NCI-H2029 treated with DMSO at 0.1 percent for 48 hours (cell line): ENCODE results near the gene TXNL1.
A peak's percentile ranks its signal among the peaks of the same experiment; 100 is the strongest.
"Not testable (repeated sequence)": the region's sequence is repeated elsewhere in the genome, so short reads cannot be mapped to it uniquely, and the experiment has no call there.

Source experiments
- DNase-seq: peaks from one replicate; lab custom pipeline; 2025; lab: John Stamatoyannopoulos, UW

Gene TXNL1

DNA sequence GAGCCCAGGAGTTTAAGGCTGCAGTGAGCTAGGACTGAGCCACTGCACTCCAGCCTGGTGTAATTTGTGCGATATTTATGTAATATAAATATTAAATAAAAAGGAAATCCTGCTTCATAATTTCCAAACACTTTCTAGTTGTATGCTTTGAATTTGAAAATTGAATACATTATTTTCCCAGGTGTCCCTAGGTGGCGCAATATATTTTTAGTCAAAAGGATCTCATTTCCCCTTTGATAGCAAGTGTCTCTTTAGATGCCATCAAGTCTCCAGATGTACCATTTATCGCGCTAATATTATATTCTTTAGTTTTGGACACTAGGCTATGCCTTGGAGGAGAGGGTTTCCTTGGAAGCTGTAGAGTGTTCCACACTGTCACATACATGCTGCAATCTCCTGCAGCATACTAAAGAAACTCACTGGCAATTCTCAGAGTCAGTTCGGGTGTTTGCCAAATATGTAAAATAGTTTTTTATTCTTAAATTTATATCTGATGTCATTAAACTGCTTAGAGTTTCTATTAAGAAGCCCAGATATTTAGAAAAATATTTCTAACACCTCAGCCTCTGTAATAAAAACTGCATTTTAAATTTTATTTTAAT lies 7.1 kb upstream of the TXNL1 start:
- DNase-seq = no peak

DNA sequence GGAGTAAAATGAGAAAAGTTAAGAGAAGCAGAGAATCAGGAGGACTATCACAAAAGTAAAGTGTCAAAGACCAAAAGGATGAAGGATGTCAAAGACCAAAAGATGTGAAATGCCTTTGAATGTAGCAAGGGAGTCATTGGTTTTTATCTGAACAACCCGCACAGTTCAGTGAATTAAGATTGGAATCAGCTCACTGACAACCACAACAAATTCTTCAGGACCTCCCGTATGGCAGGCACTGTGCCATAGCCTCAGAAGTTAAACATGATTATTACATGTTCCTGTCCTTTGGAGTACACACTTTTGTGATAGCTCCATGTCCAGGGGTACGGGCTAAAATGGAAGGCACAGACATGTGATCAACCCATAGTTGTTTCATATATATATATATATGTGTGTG lies 5.0 kb upstream of the TXNL1 start:
- no peak for DNase-seq

DNA sequence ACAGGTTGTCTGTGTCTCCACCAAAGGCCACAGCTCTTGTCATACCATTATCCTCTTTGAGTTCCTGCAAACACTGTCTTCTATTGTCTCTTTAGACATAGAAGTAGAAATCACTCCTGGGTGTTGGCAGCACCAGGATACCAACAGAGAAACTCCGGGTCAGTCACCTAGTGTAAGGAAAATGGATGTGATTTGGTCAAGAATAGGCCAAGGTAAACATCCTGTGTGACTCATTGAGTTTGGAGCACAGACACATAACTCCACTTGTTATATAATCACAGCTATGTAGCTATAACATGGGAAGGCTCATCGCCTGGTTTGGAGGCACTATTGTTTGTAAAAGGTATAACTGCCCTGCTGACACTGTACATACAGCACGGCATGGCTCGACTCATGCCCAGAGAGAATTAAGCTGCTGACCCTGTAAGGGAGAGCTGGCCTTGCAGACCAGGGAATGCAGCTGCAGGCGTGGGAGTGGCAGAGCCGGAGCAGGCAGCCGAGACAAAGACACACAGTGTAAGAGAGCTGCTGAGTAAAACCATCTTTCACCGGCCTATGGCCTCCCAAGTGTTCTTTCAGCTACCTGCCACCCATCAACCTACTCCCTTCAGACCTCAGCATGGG lies 3.4 kb upstream of the TXNL1 start:
- no peak for DNase-seq

DNA sequence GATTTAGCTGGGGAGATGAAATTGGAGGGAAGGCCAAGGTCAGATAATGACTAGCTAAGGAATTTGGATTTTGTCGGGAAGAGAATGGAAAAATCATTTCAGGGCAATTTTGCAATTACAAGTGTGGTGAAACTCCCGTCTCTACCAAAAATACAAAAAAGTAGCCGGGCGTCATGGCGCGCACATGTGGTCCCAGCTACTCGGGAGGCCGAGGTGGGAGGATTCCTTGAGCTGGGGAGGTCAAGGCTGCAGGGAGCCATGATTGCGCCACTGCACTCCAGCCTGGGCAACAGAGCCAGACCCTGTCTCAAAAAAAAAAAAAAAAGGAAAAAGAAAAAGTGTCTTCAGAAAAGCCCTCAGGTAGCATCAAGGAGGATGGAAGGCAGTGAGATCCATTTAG lies 1.2 kb upstream of the TXNL1 start:
- DNase-seq = no peak

DNA sequence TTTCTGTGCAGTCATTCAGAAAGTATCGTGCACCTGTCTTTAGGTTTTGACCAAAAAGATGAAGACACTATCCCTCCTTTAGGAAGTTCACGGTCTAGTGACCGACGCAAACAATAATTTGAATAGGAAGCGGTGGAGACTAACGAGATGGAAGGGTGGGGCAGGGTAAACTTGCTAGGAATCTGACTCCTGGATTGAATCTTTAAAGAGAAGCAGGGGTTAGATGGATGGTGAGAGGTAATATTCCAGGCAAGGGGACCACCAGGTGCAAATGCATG lies 651 bp upstream of the TXNL1 start:
- no peak for DNase-seq

DNA sequence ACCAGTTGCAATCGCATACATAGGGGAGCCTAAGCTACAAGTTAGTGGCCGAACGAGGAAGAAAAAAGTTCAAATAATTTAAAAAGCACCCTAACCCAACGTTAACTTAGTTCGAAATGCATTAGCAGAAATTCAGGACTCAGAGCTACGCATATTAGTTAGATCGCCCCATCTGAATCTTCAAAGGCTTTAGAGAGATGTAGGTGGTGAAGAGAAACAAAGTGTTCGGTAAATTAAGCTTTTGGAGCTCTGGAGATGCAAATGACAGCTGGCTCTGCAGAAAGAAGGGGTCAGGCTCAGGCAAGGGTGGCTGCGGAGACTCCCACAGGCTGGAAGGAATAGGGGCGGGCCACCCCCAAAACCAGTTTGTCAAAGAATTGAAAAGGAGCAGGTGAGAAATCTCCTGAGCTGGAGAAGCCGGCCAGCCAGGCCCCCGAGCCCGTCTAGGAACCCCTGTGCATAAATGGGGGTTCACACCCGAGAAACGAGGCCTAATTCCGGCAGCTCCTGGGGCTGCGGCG lies 621 bp downstream of the TXNL1 start:
- no peak for DNase-seq

DNA sequence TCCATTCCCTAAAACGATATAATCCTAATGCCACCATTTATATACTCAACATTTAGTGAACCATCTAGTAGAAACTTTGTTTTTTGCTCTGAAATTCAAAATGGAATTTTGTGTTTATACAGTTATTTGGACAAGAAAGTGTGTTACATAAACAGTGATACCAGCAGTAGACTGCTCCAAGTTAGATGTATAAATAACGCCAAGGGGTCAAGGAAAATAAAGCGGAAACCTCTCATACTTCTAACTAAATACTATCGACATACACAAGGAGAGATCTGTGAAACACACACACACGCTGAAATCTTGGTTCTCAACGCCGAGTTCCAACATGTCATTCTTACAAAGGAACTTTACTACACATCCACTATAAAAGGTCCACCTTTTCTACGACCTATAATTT lies 1.2 kb downstream of the TXNL1 start:
- DNase-seq = no peak

DNA sequence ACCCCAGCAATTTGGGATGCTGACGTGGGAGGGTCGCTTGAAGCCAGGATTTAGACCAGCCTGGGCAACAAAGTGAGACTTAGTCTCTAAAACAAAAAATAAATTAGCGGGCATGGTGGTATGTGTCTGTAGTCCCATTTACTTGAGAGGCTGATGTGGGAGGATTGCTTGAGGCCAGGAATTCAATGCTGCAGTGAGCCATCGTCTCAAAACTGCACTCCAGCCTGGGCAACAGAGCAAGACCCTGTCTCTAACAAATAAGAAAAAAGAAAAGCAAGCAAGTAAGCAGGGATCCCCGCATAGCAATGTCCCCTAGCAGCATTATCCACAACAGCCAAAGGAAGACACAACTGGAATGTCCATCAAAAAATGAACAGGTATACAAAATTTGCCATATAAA lies 3.4 kb downstream of the TXNL1 start:
- DNase-seq = no peak

DNA sequence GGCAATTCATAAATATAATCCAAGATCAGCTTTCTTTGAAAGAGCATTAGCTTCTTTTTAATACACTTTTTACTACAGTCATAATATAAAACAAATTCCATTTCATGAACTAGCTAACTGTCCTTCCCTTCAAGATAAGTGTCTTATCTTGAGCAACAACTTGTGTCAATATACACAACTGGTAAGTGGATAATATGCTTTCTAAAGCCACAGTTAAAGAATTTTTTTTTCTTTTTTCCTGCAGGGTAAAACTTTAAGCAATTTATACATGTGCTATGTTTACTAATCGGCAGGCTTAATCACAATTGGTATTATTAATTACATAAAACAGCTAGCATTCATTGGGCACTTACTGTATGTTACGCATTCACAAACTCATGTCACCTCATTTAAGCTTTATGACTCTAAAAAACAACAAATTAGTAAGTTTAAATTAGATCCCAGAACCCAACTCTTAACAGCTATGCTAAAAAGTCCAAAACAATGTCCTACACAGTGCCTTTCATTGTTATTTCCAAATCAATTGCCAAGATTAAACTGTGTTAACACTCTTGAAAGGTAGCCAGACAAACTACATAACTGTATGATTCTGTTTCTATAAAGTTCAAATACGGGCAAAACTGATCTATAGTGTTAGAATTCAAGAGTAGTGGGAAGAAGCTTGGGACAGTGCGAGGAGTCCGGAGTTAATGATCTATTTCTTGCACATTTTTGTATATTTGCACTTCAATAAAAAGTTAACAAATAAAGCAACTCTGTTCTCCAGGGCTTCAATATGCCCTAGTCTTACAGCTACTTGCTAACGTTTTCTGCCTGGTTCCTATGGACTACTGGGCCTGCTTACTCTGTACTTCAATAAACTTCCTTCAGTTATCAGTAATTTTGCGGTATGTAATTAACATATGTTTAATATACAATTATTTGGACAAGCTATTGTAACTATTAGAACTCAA lies 6.0 kb downstream of the TXNL1 start:
- no peak for DNase-seq

DNA sequence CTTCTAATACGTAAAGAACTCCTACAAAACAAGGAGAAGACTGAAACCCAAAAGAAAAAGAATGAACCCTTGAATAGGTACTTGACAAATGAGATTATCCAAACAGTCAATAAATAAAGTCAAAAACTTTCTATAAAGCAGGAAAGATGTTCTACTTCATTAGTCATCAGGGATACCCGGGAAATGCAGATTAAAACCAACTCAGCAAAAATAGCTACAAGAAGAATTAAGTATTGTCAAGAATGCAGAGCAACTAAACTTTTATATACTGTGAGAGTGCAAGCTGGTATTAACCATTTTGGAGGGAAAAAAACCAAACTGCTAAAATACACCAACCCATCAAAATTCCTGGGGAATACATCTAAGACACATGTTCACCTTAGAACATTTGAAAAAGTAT lies 10.4 kb downstream of the TXNL1 start:
- no peak for DNase-seq

DNA sequence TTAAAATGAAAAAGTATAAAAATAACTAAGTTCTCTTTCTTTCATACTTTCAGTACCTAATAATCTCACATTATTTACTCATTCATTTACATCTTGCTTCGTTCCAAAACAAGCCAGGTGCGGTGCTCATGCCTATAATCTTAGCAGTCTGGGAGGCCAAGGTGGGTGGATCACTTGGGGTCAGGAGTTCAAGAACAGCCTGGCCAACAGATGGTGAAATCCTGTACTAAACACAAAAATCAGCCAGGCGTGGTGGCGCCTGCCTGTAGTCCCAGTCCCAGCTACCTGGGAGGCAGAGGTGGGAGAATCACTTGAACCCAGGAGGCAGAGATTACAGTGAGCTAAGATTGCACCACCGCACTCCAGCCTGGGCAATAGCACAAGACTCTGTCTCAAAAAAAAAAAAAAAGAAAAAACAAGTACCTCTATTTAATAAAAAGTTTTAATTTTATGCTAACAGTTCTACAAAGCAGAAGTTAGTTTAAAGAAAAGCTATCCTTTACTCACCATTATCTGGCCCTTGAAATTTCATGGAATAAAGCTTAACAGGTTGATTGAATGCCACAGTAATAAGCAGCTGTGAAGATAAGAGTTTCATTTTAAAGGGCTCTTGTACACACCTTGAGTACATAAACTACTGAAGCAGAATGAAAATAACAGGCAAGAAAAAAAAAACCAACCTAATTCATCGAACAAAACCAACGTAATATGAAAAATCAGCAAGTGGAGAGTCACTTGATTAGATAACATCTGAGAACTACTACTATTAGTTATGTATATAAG lies 22.5 kb downstream of the TXNL1 start:
- DNase-seq = no peak

DNA sequence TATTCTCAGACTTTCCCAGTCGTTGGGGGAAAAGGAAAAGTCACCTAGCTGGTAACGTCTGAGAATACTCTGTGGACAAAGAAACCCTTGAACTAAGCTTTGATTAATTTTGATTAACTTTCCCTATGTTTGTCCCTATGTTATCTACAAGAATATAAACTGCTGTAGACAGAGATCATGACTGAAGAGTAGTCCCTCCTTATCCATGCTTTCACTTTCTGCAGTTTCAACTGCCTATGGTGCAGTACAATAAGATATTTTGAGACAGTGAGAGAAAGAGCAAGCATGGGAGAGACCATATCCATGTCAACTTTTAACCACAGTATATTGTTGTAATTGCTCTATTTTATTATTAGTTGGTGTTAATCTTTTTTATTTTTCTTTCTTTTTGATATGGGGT lies 31.8 kb downstream of the TXNL1 start:
- no peak for DNase-seq

DNA sequence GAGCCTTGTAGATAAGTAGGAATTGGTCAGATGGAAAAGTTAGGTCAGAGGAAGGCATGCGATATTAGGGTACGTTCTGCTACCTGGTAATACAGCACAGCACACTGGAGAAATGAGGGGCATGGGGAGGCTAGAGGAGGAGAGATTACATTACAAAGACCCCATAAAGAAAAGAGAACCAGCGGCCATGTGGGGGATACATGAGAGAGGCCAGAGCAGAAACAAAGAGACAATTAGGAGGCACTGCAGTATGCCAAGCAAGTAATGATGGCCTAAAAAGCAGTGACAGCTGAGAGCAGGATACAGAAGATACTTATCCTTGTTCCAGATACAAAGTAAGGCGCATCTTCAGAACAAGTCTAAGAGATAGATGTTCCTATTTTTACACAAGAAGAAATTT lies 40.0 kb downstream of the TXNL1 start:
- DNase-seq = no peak

DNA sequence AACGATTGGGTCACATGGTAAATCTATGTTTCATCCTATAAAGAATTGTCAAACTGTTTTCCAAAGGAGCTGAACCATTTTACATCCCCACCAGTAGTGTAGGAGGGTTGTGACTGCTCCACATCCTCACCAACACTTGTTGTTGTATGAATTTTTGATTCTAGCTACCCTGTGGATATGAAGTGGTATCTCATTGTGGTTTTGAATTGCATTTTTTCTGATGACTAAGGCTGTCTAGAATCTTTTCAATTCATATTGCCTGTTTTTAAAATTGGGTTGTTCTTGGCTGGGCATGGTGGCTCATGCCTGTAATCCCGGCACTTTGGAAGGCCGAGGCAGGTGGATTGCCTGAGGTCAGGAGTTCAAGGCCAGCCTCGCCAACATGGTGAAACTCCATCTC lies 44.5 kb downstream of the TXNL1 start:
- no peak for DNase-seq

DNA sequence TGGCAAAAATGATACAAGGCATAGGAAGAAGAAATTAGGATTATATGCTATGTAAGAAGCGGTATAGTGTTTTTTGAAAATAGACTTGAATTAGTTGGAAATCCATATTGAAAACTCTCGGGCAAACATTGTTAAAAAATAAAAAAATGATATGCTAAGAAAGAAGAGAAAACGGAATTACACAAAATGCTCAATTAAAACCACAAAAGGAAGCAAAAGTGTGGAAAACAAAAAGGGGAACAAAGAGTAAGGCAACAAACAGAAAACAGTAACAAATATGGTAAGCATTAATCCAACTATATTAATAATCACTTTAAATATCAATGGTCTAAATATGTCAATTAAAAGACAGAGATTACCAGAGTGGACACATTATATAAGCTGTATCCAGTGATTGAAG lies 58.4 kb downstream of the TXNL1 start:
- no peak for DNase-seq

DNA sequence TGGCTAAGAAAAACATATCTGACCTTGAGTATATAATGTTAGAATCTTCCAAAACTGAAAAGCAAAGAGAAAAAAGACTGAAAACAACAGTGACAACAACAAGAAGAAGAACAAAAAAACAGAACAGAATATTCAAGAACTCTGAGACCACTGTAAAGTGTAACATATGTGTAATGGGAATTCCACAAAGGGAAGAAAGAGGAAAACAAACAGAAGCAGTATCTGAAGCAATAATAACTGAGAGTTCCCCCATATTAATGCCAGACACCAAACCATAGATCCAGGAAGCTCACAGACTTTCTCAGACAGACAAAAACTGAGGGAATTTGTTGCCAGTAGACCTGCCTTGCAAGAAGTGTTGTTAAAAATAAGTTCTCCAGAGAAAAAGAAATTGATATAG lies 58.9 kb downstream of the TXNL1 start:
- DNase-seq = no peak

DNA sequence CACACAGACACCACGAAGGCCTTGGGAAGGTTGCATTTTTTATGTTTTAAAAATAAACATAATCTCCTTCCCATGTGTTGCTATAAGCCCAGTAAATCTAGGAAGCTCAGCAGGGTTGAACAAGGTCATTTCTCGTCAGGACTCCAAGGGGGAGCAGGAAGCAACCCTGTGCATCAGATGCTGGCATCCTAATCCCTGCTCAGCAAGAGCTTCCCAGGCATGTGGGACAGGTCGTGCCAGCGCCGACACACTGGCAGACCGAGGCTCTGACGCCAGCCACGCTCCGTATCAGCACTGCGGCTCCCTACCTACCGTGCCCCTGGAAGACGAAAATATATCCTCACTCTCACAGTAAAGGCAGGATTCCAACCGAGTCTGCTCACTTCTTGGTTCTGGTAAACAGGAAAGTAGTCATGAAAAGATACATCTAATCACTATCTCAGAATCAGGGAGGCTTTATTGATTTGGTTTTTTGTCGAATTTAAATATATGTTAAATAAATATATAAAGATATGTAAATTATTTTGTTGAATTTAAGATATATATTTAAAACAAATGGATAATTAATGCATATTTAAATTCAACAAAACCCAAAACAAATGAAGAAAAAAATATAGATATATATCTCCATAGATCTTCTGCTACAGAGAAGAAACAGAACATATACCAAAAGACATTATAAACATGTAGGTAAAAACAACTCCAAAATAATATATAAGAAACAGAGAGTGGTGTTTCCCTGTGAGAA lies 61.4 kb downstream of the TXNL1 start:
- DNase-seq = no peak

DNA sequence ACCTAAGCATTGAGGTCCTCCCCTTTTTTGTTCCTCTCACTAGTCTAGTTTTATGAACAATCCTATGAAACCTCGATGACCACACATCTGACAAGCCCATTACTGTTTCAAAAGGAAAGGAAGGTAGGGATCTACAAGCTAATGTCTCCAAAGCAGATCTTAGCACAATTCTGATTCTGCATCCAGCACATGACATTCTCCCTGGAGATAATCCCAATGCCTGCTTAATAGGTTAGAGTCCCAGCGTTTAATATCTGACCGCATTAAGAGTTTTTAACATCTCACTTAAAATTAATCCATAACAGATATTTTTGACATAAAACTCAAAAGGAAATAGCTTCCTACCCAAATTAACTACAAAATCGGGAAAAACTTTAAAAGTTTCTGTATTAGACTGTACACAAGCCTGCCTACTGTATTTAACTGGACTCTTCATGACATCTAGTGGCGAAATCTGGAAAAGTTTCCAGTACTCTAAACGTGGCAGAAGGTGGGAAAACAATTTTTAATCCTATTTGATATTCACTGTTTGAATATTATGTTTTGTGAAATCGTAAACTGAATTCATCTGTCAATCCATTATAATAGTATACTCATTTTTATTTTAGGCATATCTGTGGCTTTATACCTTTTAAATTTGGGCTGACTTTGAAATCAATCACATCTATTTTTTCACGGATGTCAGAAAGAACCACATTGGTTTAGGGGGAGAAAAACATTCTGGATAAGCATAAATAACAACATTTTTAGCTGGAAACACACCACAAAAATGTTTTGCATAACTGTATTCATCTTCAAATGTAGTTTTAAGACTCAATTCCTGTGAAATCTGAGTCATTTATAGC lies 62.4 kb downstream of the TXNL1 start:
- peak; percentile 19 for DNase-seq

DNA sequence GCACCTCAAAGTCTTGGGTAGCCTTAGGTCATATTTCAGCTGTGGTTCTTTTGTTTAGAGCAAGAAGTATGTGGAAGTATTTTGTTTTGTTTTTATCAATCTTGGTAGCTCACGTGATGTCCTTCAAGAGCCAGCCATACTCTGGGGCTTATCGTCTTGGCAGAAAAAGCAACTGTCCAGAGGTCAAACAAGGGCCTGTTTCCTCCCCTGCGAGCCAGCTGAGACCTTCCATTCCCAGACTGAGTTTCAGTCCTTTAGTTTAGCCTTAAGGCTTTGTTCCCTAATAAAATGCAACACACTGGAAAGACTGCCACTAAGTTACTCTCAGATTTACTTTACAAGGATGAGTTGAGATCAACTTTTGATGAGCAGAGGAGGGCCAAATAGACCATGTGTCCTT lies 63.5 kb downstream of the TXNL1 start:
- DNase-seq = no peak

DNA sequence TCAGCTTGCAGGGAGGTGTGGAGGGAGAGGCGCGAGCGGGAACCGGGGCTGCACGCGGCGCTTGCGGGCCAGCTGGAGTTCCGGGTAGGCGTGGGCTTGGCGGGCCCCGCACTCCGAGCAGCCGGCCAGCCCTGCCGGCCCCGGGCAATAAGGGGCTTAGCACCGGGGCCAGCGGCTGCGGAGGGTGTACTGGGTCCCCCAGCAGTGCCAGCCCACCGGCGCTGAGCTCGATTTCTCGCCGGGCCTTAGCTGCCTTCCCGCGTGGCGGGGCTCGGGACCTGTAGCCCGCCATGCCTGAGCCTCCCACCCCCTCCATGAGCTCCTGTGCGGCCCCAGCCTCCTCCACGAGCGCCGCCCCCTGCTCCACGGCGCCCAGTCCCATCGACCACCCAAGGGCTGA lies 66.1 kb downstream of the TXNL1 start:
- not testable (repeated sequence) for DNase-seq

DNA sequence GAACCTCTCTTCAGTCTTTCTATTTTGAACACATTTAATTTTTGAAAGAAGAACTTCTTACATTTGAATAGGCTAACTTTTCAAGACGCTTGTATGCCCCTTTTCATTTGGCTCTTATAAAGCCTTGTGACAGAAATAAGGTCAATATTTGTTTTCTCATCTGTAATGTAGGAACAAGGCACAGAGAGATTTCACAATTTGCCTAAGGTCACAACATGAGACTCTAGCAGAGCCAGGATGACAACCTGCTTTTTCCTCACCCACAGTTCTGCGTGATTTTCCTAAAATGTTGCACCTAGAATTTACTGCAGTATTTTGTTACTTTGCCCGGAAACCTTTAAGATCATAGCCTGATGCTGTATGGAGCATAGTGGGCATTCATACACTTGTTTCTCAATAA lies 67.4 kb downstream of the TXNL1 start:
- no peak for DNase-seq
